HCT116 (cell line): ENCODE data around the gene SLC2A9. TPM values are rescaled to one million over a fixed set of nuclear protein-coding genes. Genes with fewer than 3 reads are reported as not detected.

Source experiments
- ATAC-seq: fragments of 200-7000 bp; cut with Tn5 transposase; 2 replicates; pipeline ENCODE4 v1.9.1; 2020; ENCODE audit warnings: mild to moderate bottlenecking, moderate library complexity
- BruUV-seq: library from RNA; stranded (reverse); fragments of 400-500 nt; replicated peaks from 2 replicates; lab custom pipeline; 2021; lab: Mats Ljungman, UMichigan
- CTCF ChIA-PET: fragments of 300-600 bp; sonication (Branson Sonifier 250); formaldehyde crosslinking; loops from one replicate; lab custom pipeline; 2021; ENCODE audit warnings: antibody characterized with exemption; lab: Charles Lee
- POLR2A ChIA-PET: fragments of 300-600, 350-600 bp; sonication (Branson Sonifier 250); formaldehyde crosslinking; loops from one replicate; lab custom pipeline; 2021; ENCODE audit warnings: antibody characterized with exemption; lab: Charles Lee
- RAD21 ChIA-PET, 2 experiments: fragments of 300-600 bp; sonication (Branson Sonifier 250); formaldehyde crosslinking; loops; one replicate each; lab custom pipeline; 2023; ENCODE audit warnings: low total read pairs in 2 of 2; ENCODE audit not compliant: uncharacterized antibody in 2 of 2, unreplicated experiment in 2 of 2, low non-redundant PET in 1 of 2; lab: Charles Lee
- DNase-seq: peaks from one replicate; pipeline ENCODE4 v3.0.0-alpha.2; 2010; ENCODE audit warnings: low read depth, low spot score
- H2AFZ ChIP-seq: fragments of 200-600 bp; shearing (Covaris generic), sonication (generic); 2 replicates; pipeline ENCODE4 v1.6.1; 2017; ENCODE audit warnings: low read depth, mixed run types, mixed read lengths, antibody characterized with exemption, low read length; ENCODE audit not compliant: poor library complexity, severe bottlenecking
- H3K27ac ChIP-seq: 2 replicates; pipeline ENCODE4 v1.5.1; 2012; ENCODE audit warnings: low read depth, low read length
- H3K27me3 ChIP-seq: fragments of 200-600 bp; sonication (generic); 2 replicates; pipeline ENCODE4 v1.6.1; 2016; ENCODE audit warnings: mixed run types, low read length, mixed read lengths; ENCODE audit not compliant: insufficient read depth
- H3K36me3 ChIP-seq, 2 experiments: fragments of 200-500 bp in 1 of 2; fragments of 200-600 bp in 1 of 2; sonication (Bioruptor generic) in 1 of 2; sonication (generic) in 1 of 2; 2 replicates each; pipeline versions ENCODE4 v1.5.1 to v1.6.1; 2014 to 2016; ENCODE audit warnings: low read length in 2 of 2, inconsistent platforms in 1 of 2, mixed read lengths in 1 of 2, mixed run types in 1 of 2; ENCODE audit not compliant: insufficient read depth in 2 of 2, control insufficient read depth in 1 of 2
- H3K4me1 ChIP-seq, 2 experiments: fragments of 200-600 bp in 1 of 2; sonication (generic) in 1 of 2; 2 replicates each; pipeline versions ENCODE4 v1.5.1 to v1.6.1; 2012 to 2017; ENCODE audit warnings: low read length in 2 of 2, inconsistent platforms in 1 of 2, mild to moderate bottlenecking in 1 of 2, mixed read lengths in 1 of 2, mixed run types in 1 of 2, moderate library complexity in 1 of 2; ENCODE audit not compliant: insufficient read depth in 2 of 2, control insufficient read depth in 1 of 2
- H3K4me2 ChIP-seq: fragments of 200-600 bp; sonication (generic); 2 replicates; pipeline ENCODE4 v1.6.1; 2017; ENCODE audit warnings: mixed run types, low read length, mixed read lengths
- H3K4me3 ChIP-seq, 2 experiments: fragments of 200-600 bp in 1 of 2; sonication (generic) in 1 of 2; replicated peaks in 1 of 2; 2 replicates each; pipeline ENCODE4 v1.5.1; 2011 to 2016; ENCODE audit warnings: low read length in 2 of 2, control low read depth in 1 of 2, low read depth in 1 of 2, mild to moderate bottlenecking in 1 of 2, mixed read lengths in 1 of 2, mixed run types in 1 of 2
- H3K79me2 ChIP-seq: fragments of 200-600 bp; sonication (generic); 2 replicates; pipeline ENCODE4 v1.6.1; 2017; ENCODE audit warnings: mild to moderate bottlenecking, mixed run types, low read length, moderate library complexity, mixed read lengths; ENCODE audit not compliant: insufficient read depth
- H3K9ac ChIP-seq: fragments of 200-600 bp; sonication (generic); 2 replicates; pipeline ENCODE4 v1.6.1; 2016; ENCODE audit warnings: low read length, mixed read lengths
- H3K9me2 ChIP-seq: fragments of 200-600 bp; sonication (generic), shearing (Covaris generic); 2 replicates; pipeline ENCODE4 v1.6.1; 2017; ENCODE audit warnings: mixed run types, mild to moderate bottlenecking, moderate library complexity; ENCODE audit not compliant: insufficient read depth
- H3K9me3 ChIP-seq, 2 experiments: fragments of 200-500 bp in 1 of 2; fragments of 200-600 bp in 1 of 2; sonication (Bioruptor generic) in 1 of 2; sonication (generic) in 1 of 2; 2 replicates each; pipeline ENCODE4 v1.6.1; 2014 to 2017; ENCODE audit warnings: low read length in 2 of 2, mixed read lengths in 2 of 2, inconsistent platforms in 1 of 2, low read depth in 1 of 2, mild to moderate bottlenecking in 1 of 2, mixed run types in 1 of 2, moderate library complexity in 1 of 2; ENCODE audit not compliant: control insufficient read depth in 1 of 2, insufficient read depth in 1 of 2
- H4K20me1 ChIP-seq: fragments of 200-600 bp; sonication (generic), shearing (Covaris generic); 2 replicates; pipeline ENCODE4 v1.6.1; 2017; ENCODE audit warnings: mixed run types, mild to moderate bottlenecking, moderate library complexity; ENCODE audit not compliant: insufficient read depth
- CBX3 ChIP-seq: IDR thresholded peaks from 2 replicates; pipeline ENCODE4 v1.6.1; 2012; ENCODE audit warnings: low read depth
- EZH2 ChIP-seq: fragments of 200-600 bp; sonication (generic); IDR thresholded peaks from 2 replicates; pipeline ENCODE4 v1.6.1; 2017; ENCODE audit warnings: antibody characterized with exemption, mixed run types
- EZH2phosphoT487 ChIP-seq: fragments of 200-600 bp; IDR thresholded peaks from 2 replicates; pipeline ENCODE4 v1.6.1; 2018; ENCODE audit warnings: antibody characterized with exemption, borderline replicate concordance
- FOSL1 ChIP-seq: IDR thresholded peaks from 2 replicates; pipeline ENCODE4 v1.6.1; 2012; ENCODE audit warnings: low read depth
- JUND ChIP-seq: IDR thresholded peaks from 2 replicates; pipeline ENCODE4 v1.6.1; 2012
- MAX ChIP-seq: IDR thresholded peaks from 2 replicates; pipeline ENCODE4 v1.6.1; 2012
- POLR2A ChIP-seq: IDR thresholded peaks from 2 replicates; pipeline ENCODE4 v1.7.0; 2011; ENCODE audit warnings: borderline replicate concordance; ENCODE audit not compliant: insufficient read depth, insufficient read length; ENCODE audit errors: extremely low read depth
- POLR2AphosphoS5 ChIP-seq: IDR thresholded peaks from 2 replicates; pipeline ENCODE4 v1.6.1; 2011; ENCODE audit warnings: mild to moderate bottlenecking, low read depth, low read length, moderate library complexity
- SIN3A ChIP-seq: IDR thresholded peaks from 2 replicates; pipeline ENCODE4 v1.6.1; 2012; ENCODE audit warnings: low read depth
- SP1 ChIP-seq: IDR thresholded peaks from 2 replicates; pipeline ENCODE4 v1.6.1; 2012; ENCODE audit warnings: low read depth
- SRF ChIP-seq: IDR thresholded peaks from 2 replicates; pipeline ENCODE4 v1.6.1; 2012; ENCODE audit warnings: low read depth
- TCF7L2 ChIP-seq: IDR thresholded peaks from 2 replicates; pipeline ENCODE4 v1.7.0; 2011; ENCODE audit warnings: borderline replicate concordance, inconsistent platforms; ENCODE audit not compliant: insufficient read depth, insufficient read length; ENCODE audit errors: extremely low read depth
- YY1 ChIP-seq: IDR thresholded peaks from 2 replicates; pipeline ENCODE4 v1.6.1; 2011; ENCODE audit warnings: low read length, low read depth, moderate library complexity, mild to moderate bottlenecking; ENCODE audit not compliant: insufficient replicate concordance; ENCODE audit errors: extremely low read depth
- ZBTB33 ChIP-seq: IDR thresholded peaks from 2 replicates; pipeline ENCODE4 v1.6.1; 2011; ENCODE audit warnings: mild to moderate bottlenecking, low read length, moderate library complexity; ENCODE audit not compliant: insufficient replicate concordance; ENCODE audit errors: extremely low read depth
- ZFX ChIP-seq: fragments of 450-650 bp; IDR thresholded peaks from 2 replicates; pipeline ENCODE4 v1.6.1; 2017
- intact Hi-C: fragments of 100-400 bp; cut with micrococcal nuclease; formaldehyde crosslinking; loops from 2 replicates; pipeline ENCODE4 v1.10.0; 2022
- total RNA-seq: library from RNA; stranded (reverse); gene quantifications from one replicate; pipeline ENCODE4 v1.2.1, GENCODE V29; 2021; ENCODE audit not compliant: unreplicated experiment
- TF ChIP-seq, protein P1 (sequence below): IDR thresholded peaks from 2 replicates; pipeline ENCODE4 v1.6.1; 2012

SLC2A9 gene
- total RNA-seq, 1 experiment from 2014 or later: 2.2 TPM

DNA sequence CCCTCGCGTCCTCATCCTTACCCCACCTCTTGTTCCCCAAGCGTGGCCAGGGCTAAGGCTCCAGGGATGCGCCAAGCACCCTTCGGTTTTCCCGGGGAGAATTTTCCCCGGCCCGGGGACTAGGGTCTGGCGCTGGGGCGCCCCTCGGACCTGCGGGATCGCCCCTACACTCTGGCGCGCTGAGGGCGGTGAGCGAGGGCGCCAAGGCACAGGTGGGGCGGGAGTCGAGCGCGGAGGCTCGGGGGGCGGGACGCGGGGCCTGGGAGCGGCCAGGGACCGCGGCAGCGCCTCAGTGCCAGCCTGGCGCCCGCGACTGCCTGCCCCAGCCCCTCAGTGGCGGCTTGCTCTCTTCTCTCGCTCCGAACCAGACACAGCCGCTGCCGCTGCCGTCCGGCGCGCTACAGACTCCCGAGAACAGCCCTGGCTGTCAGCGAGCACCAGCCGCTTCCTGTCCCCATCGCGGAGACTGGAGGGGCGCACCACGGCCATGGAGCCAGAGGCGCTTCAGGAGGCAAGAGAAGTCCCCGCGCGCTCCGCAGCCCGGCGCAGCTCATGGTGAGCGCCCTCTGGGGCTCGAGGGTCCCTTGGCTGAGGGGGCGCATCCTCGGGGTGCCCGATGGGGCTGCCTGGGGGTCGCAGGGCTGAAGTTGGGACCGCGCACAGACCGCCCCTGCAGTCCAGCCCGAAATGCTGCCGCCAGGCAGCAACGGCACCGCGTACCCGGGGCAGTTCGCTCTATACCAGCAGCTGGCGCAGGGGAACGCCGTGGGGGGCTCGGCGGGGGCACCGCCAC, 239.8 kb downstream of the SLC2A9 start, which contains the start of gene DRD5:
Gene DRD5 (plus strand): TSS at position 292 of the 793 bp plus-strand sequence. CDS start 396 bp downstream, at position 688.
- peaks cover 47% of the 10 kb centered on the region; the same call in 1 of the 2 replicates for H3K27me3 ChIP-seq
- ChIA-PET CTCF (no interaction called here), POLR2A (no interaction called here), RAD21 (no interaction called here)
- H3K36me3 ChIP-seq: no peaks in the 10 kb centered on the region
- no peak within 1 kb of the TSS for H3K4me3 ChIP-seq
- intact Hi-C loops: no loop called here
- no peak within 1 kb of the TSS for H3K4me2 ChIP-seq
- H3K9ac ChIP-seq: no peak within 1 kb of the TSS
- no peaks in the 10 kb centered on the region for H3K4me1 ChIP-seq
- ATAC-seq (no peak), DNase-seq (no peak)
- no peak within 1 kb of the TSS for H3K27ac ChIP-seq
- no peaks in the 10 kb centered on the region for H3K9me3 ChIP-seq
- no peaks in the 10 kb centered on the region for H3K9me2 ChIP-seq
- TF ChIP-seq ZFX: no peak
- no peak for TF ChIP-seq CBX3
- TF ChIP-seq TCF7L2: no peak
- no peak for TF ChIP-seq SIN3A
- no peak for TF ChIP-seq JUND
- TF ChIP-seq FOSL1: no peak
- TF ChIP-seq, protein P1, sequence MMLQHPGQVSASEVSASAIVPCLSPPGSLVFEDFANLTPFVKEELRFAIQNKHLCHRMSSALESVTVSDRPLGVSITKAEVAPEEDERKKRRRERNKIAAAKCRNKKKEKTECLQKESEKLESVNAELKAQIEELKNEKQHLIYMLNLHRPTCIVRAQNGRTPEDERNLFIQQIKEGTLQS: no peak
- TF ChIP-seq YY1: no peak
- no peak for TF ChIP-seq ZBTB33
- TF ChIP-seq MAX: no peak
- TF ChIP-seq SRF: no peak
- no peak for TF ChIP-seq EZH2phosphoT487
- no peak for TF ChIP-seq POLR2AphosphoS5
- no peak for TF ChIP-seq EZH2
- no peak for TF ChIP-seq SP1
- no peak for TF ChIP-seq POLR2A
- no peak within 1 kb of the TSS for H2AFZ ChIP-seq
- no peaks in the 10 kb centered on the region for H3K79me2 ChIP-seq
- H4K20me1 ChIP-seq: no peaks in the 10 kb centered on the region
- BruUV-seq: no TSS peak

Other genes with a start within 250 kb of the SLC2A9 start
- not detected for gene DRD5, start 239.9 kb downstream of the SLC2A9 start, total RNA-seq
- 223 TPM for gene WDR1, start 95.3 kb upstream of the SLC2A9 start, total RNA-seq